GM18867 (cell line): ENCODE results near the gene EMSY.

Source experiments
- ATAC-seq: cut with Tn5 transposase; IDR thresholded peaks from one replicate; pipeline ENCODE4 v1.9.1; 2021; ENCODE audit warnings: mild to moderate bottlenecking, moderate library complexity; ENCODE audit not compliant: unreplicated experiment

The EMSY gene

DNA sequence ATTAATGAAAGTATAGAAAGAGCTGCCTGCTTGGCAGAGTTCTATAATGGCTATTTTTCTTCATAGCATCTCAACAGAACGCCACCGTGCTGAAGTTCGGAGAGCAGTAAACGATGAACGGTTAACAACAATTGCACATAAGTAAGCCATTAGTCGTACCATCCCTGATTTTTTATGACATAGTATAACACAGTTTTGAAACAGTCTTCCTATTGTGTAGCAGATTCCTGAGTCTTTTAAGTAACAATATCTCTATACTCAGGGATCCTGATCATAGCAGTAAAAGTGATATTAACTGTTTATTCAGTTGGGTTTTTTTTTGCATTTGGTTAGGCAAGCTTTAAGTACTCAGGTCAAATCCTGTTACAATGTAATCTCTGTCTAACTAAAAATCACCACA, 8.4 kb downstream of the EMSY start:
- no peak for ATAC-seq

DNA sequence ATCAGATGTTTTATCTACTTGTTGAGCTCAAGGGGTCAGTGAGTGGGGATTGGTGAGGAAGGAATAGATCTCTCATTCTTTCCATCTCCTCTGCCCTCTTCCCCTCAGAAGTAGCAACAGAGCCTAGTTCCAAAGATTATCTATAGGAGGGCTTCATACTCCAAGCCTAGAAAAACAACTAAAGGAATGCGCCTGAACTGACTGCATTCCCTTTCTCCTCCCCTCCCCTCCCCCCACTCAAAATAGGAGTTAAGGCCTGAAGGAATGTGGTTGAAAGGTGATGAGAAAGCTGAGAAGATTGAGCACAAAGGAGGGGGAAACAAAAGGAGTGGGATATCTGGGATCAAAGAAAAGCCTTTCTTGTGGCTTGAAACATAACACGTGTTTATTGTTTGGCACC, 10.5 kb downstream of the EMSY start:
- ATAC-seq, result no peak

DNA sequence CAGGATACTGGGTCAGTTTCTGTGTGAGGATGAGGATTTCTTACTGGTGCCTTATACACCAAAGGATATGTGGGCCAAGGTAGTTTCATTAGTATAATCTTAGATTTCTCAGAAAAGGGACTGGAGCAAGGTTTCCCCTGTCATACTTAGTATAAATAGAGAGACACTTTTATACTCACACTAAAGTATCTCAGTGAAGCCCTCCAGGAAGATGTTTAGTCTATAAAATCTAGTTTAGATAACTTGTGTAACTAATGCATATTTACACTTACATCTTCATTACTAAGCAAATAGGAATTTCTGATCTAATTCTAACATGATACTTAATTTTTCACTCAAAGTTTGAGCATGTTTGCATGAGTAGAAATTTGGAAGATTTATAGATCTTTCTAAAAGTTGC, 11.1 kb downstream of the EMSY start:
- ATAC-seq, result no peak

DNA sequence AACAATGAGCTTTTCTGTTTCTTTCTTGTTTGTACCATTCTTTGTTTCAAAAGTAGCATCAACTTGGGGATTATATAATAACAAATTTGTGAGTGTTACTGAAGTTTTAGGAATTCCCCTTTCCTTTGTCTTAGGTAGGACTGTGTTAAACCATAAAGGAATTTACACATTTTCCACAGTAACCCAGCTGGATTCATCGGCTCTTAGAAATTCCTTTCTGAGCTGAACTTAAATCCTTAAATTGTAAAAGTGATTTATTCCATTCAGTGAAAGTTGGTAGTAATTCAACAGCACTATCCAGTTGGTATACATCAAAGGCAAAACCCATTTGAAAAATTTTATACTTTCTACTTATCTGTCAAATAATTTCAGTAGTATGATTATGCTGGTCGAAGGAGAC, 11.8 kb downstream of the EMSY start:
- no peak for ATAC-seq

DNA sequence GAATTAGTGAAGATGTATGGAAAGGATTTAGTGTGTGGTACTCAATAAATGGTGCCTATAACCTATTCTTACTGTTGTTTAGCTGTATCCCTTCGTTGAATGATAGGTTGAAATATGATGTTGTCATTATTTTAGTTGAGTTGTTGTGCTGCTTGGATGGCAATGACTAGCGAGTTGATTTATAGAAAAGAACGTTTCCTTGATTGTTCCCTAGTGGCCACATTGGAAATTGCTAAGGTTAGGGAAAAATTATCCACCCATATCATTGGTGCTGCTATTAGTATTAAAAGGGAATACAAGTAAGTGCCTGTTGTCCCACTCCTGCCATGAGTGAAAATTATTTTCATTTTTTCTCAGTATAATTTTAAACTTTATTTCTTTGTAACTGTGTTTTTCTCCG, 14.5 kb downstream of the EMSY start:
- no peak for ATAC-seq

DNA sequence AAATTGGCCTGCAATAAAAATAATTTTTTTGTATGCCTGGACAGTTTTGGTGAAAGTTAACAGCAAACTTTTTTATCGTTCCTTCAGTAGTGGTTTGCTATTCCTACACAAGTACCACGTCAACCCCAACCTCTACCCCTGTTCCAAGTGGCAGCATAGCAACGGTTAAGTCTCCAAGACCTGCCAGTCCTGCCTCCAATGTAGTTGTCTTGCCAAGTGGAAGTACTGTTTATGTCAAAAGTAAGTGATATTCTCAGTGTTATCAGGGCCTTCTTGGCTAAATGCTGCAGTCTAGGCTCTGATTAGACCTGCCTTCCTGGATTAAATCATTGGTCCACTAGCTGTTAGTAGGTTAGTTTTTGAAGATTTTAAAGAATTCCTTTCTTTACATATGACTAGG, 15.0 kb downstream of the EMSY start:
- ATAC-seq, result no peak

DNA sequence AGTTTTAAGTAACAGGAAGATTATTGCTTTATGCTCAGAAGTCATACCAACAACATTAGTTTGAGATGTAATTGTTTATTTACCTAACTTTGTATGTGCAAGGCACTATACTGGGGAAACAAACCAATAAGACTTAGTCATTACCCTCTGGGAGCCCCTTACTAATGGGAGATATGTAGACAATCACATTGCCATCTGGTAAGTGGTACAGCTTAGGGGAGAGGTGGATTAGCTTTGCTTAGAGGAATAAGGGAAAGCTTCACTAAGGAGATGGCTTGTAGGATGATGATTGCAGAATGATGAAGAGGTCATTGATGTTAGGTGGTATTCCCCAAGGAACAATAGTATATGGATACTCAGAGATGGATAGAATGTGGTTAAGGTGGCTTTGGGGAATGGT, 17.5 kb downstream of the EMSY start:
- ATAC-seq, result no peak

DNA sequence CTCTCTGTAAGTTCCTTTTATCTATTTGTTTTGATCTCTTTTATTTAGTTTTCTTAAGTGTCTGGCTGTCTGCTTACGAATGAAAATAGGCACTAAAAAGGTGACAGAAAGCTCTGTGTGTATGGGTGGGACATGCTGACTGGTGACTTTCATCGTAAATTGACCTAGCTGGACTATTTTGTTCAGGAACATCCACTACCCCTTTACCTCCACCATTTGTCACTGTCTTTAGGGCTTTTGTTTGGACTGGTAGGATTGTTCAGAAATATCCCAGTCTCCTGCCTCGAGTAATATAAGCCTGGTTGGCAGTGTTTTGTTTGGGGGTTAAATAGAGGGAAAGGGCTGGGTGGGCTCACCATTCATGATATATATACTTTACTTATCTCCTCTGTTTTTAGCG, 20.9 kb downstream of the EMSY start:
- ATAC-seq, result no peak

DNA sequence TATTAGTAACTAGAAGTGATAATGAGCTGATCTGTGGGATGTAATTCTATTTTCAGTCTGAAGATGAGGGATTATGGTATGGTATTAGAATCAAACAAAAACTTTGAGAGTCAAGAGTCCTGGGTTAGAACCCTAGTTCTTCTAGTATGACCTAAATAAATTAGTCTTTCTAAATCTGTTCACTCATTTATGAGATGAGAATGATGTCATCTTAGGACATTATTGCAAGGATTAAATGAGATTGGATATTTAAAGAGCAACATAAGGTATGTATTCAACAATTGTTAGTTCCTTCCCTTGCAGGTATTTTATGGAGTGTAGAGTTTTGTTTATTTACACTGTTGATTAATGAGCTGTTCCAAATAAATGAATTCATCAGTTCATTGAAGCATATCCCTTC, 21.8 kb downstream of the EMSY start:
- ATAC-seq, result no peak

DNA sequence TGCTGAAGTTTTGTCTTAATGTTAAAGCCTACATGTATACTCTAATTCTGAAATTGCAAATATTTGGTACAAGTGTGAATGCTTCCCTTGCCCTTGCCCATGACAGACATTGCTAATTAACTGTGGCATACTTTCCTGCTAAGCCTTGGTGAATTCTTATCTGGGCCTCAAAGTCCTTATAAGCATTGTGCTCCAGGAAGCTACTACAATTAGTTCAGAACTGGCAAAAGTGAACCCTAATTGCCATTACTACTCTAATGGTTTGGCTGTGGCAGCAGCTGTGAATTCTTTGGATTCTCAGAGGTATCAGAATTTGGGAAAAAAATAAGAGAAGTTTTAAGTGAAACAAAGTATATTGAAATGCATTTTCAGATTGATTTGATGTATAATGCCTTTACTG, 24.3 kb downstream of the EMSY start:
- no peak for ATAC-seq

DNA sequence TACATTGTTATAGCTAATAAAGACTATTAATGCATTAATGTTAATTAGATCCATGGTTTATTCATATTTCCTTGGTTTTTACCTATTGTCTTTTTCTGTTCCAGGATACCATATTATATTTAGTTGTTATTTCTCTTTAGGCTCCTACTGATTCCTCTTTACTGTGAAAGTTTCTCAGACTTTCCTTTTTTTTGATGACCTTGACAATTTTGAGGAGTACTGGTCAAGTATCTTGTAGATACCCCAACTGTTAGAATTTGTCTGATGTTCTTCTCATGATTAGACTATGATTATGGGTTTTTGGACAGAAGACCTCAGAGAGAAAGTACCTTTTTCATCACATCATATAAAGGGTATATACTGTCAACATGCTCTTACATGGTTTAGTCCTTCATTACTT, 26.6 kb downstream of the EMSY start:
- no peak for ATAC-seq

DNA sequence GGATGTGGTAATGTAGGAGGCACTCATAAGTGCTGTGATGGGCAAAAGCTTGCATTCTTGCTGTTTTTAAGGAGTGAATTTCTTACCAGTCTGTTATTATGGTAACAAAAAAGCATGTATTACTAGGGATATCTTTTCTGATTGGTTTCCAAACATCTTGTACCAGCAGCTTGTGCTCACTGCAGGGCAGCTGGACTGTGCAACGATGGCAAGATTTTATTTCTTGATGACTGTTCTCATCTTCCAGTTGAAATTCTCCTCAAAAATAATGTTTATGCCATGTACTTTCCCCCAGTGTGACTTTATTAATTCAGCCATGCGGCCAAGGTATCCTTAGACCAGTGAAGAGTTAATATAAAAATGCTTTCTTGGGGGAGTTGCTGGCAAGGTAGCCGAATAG, 35.4 kb downstream of the EMSY start:
- no peak for ATAC-seq

DNA sequence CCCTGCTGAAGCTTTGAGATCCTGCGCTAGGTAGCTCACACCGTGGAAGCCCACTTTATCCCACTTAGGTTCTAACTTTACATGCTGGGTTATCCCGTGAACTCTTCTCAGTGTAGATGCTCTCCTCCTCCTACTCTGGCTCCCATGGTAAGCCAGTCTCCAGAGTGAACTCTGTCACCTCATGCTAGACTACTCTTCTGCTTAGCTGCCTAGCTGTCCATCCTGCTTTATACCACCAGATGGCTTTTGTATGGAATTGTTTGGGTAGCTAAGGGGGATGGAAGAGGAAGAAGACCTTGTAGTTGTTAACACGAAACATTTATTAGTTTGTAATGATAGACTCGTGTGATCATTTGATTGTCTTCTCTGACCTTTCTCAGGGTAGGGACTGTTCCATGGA, 46.8 kb downstream of the EMSY start:
- no peak for ATAC-seq

DNA sequence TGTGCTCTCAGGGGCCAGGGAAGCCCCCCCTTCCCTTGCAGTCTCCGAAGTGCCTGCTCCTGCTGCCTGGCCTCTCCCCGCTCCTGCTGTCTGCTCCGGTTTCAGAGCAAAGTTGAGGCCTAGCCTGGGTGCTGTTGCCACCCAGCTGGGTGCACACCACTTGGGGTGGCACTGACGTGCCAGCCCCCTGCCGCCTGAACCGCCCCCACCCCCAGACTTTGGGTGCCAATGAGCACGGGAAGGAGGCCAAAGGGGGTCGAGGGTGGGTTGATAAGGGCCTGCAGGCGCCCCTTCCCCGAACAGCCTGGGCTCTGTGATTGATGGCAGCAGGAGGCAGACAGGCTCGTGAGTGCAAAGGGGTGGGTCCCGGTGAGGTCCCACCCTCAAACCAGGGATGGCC, 48.2 kb downstream of the EMSY start:
- no peak for ATAC-seq

DNA sequence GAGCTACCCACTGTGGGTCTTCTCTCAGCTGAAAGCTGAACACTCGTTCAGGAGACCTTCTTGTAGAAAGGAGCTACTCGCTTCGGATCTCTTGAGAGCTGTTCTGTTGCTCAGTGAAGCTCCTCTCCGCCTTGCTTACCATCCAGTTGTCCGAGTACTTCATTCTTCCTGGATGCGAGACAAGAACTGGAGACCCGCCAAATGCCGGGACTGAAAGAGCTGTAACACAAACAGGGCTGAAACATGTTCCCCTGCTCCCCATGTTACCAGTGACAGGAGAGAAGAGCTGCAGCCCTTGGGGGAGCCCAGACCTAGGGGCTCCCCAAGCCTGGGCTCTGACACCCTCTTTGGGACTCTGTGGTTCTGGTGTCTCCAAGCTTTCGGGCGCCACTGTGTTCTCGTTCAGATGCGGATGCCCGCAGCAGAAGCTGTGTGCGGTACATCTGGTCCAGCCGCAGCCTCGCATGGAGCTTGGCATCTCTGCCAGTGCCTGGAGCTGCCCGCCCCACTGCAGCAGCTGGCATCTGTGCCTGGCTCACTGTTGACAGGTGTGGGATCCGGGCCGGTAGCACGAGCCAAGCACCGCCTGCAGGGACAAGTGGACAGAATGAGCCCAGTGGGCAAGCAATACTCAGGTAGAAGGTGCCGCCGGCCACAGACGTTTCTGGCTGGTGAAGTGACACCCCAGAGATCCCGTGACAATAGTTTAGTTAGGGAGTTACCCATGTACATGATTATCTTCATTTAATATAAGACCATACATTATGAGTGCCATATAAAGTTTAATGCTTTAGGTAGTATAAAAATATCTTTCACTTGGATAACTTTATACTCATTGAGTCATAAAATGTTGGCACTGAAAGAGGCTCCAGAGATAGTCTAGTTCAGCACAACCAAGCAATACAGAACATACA, 49.1 kb downstream of the EMSY start:
- ATAC-seq, result no peak

DNA sequence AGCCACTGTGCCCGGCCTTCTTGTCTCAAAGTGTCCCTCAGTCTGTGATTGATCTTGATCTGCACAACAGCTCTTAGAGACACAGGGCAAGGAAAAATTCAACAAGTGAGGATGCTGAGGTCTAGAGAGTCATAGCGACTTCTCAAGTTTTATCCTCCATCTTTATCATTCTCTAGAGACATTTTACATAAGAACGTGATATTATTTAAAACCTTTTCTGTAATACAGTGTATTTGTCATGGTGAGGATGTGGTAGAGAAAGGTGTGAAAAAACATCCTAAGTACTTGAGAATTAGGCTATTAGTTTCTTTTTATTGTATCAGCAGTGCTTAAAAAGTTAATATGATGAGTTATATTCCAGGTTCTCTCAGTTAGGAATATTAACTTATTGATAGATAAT, 50.2 kb downstream of the EMSY start:
- no peak for ATAC-seq

DNA sequence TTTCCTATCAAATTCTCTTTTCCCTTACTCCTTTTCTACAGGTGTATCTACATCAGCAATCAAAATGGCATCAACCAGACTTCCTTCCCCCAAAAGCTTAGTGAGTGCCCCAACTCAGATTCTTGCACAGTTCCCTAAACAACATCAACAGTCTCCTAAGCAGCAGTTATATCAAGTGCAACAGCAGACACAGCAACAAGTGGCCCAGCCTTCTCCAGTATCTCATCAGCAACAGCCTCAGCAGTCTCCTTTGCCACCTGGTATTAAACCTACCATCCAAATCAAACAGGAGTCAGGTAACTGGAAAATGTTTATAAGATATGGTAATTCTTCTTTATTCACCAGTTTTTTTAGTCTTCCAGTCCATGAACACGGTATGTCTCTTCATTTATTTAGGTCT, 51.4 kb downstream of the EMSY start:
- ATAC-seq, result no peak

DNA sequence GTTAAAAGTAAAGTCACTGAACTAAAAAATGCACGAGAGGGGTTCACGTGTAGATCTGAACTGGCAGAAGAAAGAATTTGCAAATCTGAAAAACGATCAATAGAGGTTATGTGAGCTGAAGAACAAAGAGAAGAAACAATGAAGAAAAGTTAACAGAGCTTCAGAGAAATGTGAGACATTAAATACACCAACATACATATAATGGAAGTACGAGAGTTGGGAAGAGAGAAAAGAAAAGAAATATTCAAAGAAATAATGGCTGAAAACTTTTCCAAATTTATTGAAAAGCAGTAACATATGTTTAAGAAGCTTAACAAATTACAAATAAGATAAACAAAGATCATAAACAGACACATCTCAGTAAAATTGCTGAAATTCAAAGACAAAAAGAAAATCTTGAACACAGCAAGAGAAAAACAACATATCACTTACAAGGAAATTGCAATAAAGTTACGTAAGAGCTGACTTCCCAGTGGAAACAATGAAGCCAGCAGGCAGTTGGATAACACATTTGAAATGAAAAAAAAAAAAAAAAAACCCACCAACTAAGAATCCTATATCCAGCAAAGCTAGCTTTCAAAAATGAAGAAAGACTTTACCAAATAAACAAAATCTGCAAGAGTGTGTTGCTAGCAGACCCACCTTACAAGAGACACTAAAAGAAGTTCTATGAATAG, 56.8 kb downstream of the EMSY start:
- no peak for ATAC-seq

DNA sequence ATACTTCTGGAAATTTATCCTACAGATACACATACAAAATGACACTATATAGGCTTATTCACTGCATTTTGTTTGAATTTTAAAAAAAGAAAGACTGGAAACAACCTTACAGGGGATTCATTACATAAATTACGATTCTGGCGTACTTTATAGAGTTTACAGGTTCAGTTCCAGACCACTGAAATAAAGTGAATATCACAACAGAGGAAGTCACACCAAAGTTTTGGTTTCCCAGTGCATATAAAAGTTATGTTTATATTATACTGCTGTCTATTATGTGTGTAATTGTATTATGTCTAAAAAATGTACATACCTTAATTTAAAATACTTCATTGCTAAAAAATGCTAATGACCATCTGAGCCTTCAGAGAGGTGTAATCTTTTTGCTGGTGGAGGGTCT, 62.0 kb downstream of the EMSY start:
- no peak for ATAC-seq

DNA sequence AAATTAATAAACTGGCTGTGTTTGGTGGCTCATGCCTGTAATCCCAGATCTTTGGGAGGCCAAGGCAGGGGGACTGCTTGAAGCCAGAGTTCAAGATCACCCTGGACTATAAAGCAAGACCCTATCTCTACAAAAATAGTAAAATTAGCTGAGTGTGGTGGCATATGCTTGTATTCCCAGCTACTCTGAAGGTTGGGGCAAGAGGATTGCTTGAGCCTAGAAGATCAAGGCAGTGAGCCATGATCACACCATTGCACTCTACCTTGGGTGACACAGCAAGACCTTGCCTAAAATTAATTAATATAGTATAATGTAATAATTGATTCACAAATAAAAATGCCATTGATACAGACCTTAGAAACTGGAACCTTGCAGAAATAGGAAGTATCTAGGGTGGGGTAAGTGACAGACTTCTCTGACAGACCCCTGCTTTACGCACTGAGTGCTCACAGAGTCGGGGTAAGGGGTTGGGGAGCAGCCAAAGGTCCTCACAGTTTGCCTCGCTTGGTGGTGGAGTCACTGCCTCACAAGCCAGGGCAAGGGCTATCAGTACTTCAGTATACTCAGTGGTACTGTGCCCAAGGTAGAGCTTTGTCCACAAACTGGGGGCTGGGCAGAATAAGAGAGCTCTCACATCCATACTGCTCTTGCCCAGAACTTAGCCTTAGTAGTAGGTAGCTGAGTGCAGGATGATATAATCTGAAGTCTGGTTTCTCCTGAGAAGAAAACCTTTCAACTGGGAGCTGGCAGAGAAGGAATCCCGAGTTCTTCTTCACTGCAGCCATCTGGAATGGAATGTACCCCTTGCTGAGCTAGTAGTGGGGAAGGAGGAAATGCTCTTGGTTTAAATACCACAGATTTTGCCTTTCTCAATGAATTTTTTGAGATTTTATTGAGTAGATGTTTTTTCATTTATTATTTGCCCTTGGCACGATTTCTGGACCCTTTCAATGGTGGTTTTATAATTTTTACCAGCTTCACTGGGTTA, 65.5 kb downstream of the EMSY start:
- ATAC-seq, result no peak
